GM12801 (cell line): Measurements from ENCODE around the gene ADAMTS16.

Experiments
- CTCF ChIP-seq: IDR thresholded peaks from one replicate; pipeline ENCODE4 v1.5.1; 2011; ENCODE audit warnings: control low read depth; ENCODE audit not compliant: insufficient read length; ENCODE audit errors: extremely low read depth

ADAMTS16 gene

GRCh38 chr5:5139777-5140478, at the start of gene ADAMTS16:
Gene ADAMTS16 (plus strand): TSS chr5:5140330. CDS start chr5:5140468, 138 bp downstream.
- no peak for TF ChIP-seq CTCF

DNA sequence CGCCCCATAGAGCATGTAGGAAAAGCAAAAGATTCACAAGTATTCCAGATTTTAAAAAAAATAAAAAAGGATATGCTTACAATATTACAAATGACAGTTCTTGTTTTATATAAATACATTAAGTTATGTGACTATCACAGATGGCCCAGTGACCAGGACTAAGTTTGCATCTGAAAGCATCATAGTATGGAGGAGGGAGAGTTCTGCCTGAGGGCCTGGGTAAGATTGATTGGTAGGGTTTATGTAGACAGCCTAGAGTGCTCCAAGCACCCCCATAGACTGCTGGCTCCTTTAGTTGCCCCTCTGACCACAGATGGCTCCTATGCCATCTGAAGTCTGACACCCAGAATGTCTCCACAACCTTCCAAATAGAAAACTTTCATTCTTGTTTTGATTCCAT, 48.0 kb upstream of the ADAMTS16 start:
- TF ChIP-seq CTCF: no peak

DNA sequence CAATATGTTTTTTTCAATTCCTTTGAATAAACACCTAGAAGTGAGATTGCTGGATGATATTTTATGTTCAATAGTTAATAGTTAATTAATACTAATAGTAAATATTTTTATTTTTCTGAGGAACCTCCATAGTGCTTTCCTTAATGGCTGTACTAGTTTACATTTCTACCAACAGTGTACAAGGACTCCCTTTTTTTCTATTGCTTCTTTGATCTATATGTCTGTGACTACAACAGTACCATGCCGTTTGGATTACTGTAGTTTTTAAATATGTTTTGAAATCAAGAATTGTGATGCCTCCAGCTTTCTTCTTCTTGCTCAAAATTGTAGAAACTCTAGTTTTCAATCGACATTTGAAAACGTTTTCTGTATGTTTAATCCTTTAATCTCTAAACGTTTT, 39.5 kb upstream of the ADAMTS16 start:
- no peak for TF ChIP-seq CTCF

- TF ChIP-seq CTCF: no peak
Observed at GRCh38 chr5:5101676-5102075, 38.5 kb upstream of the ADAMTS16 start.

GRCh38 chr5:5103245-5103644, 36.9 kb upstream of the ADAMTS16 start:
- no peak for TF ChIP-seq CTCF

DNA sequence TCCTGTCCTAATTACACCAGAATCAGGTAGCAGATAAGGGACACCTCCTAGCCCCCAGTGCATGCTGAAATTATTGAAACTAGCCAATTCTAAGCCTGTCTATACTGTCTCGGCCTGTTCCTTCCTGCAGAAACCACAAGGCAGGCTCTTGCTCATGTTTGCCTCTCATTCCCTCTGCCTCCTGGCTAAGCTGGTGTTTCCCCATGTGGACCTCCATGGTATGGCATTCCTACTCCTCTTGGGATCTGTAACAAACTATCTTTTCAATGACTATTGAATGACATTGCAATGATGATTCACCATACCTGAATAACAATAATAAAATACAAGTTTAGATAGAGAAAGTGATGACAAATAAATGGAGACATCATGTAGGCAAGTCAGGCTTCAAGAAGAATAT, 35.6 kb upstream of the ADAMTS16 start:
- no peak for TF ChIP-seq CTCF

DNA sequence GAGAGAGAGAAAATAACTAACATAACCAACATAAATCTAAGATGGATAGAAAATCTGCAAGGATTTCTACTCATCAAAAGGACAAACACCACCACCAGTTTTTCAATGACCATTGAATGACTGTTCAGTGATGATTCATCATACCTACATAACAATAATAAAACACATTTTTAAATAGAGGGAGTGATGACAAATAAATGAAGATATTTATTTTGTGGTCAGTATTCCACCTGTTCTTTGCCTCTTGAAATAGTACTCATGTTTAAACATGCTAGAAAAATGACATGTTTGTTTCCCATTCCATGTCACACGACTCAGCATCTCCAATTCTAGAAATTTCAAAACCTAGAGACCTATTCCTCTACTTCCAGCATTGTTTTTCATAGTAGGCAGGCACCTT, 34.6 kb upstream of the ADAMTS16 start:
- TF ChIP-seq CTCF: no peak
